HCT116 (cell line): ENCODE measurements around the gene FRMD8. TPM values are rescaled to one million over a fixed set of nuclear protein-coding genes. Genes with fewer than 3 reads are reported as not detected.

ENCODE experiments used
- ATAC-seq: fragments of 200-7000 bp; cut with Tn5 transposase; 2 replicates; pipeline ENCODE4 v1.9.1; 2020; ENCODE audit warnings: mild to moderate bottlenecking, moderate library complexity
- BruUV-seq: library from RNA; stranded (reverse); fragments of 400-500 nt; replicated peaks from 2 replicates; lab custom pipeline; 2021; lab: Mats Ljungman, UMichigan
- CTCF ChIA-PET: fragments of 300-600 bp; sonication (Branson Sonifier 250); formaldehyde crosslinking; loops from one replicate; lab custom pipeline; 2021; ENCODE audit warnings: antibody characterized with exemption; lab: Charles Lee
- POLR2A ChIA-PET: fragments of 300-600, 350-600 bp; sonication (Branson Sonifier 250); formaldehyde crosslinking; loops from one replicate; lab custom pipeline; 2021; ENCODE audit warnings: antibody characterized with exemption; lab: Charles Lee
- RAD21 ChIA-PET, 2 experiments: fragments of 300-600 bp; sonication (Branson Sonifier 250); formaldehyde crosslinking; loops; one replicate each; lab custom pipeline; 2023; ENCODE audit warnings: low total read pairs in 2 of 2; ENCODE audit not compliant: uncharacterized antibody in 2 of 2, unreplicated experiment in 2 of 2, low non-redundant PET in 1 of 2; lab: Charles Lee
- DNase-seq: peaks from one replicate; pipeline ENCODE4 v3.0.0-alpha.2; 2010; ENCODE audit warnings: low read depth, low spot score
- H2AFZ ChIP-seq: fragments of 200-600 bp; shearing (Covaris generic), sonication (generic); 2 replicates; pipeline ENCODE4 v1.6.1; 2017; ENCODE audit warnings: low read depth, mixed run types, mixed read lengths, antibody characterized with exemption, low read length; ENCODE audit not compliant: poor library complexity, severe bottlenecking
- H3K27ac ChIP-seq: 2 replicates; pipeline ENCODE4 v1.5.1; 2012; ENCODE audit warnings: low read depth, low read length
- H3K27me3 ChIP-seq: fragments of 200-600 bp; sonication (generic); 2 replicates; pipeline ENCODE4 v1.6.1; 2016; ENCODE audit warnings: mixed run types, low read length, mixed read lengths; ENCODE audit not compliant: insufficient read depth
- H3K36me3 ChIP-seq, 2 experiments: fragments of 200-500 bp in 1 of 2; fragments of 200-600 bp in 1 of 2; sonication (Bioruptor generic) in 1 of 2; sonication (generic) in 1 of 2; 2 replicates each; pipeline versions ENCODE4 v1.5.1 to v1.6.1; 2014 to 2016; ENCODE audit warnings: low read length in 2 of 2, inconsistent platforms in 1 of 2, mixed read lengths in 1 of 2, mixed run types in 1 of 2; ENCODE audit not compliant: insufficient read depth in 2 of 2, control insufficient read depth in 1 of 2
- H3K4me1 ChIP-seq, 2 experiments: fragments of 200-600 bp in 1 of 2; sonication (generic) in 1 of 2; 2 replicates each; pipeline versions ENCODE4 v1.5.1 to v1.6.1; 2012 to 2017; ENCODE audit warnings: low read length in 2 of 2, inconsistent platforms in 1 of 2, mild to moderate bottlenecking in 1 of 2, mixed read lengths in 1 of 2, mixed run types in 1 of 2, moderate library complexity in 1 of 2; ENCODE audit not compliant: insufficient read depth in 2 of 2, control insufficient read depth in 1 of 2
- H3K4me2 ChIP-seq: fragments of 200-600 bp; sonication (generic); 2 replicates; pipeline ENCODE4 v1.6.1; 2017; ENCODE audit warnings: mixed run types, low read length, mixed read lengths
- H3K4me3 ChIP-seq, 2 experiments: fragments of 200-600 bp in 1 of 2; sonication (generic) in 1 of 2; replicated peaks in 1 of 2; 2 replicates each; pipeline ENCODE4 v1.5.1; 2011 to 2016; ENCODE audit warnings: low read length in 2 of 2, control low read depth in 1 of 2, low read depth in 1 of 2, mild to moderate bottlenecking in 1 of 2, mixed read lengths in 1 of 2, mixed run types in 1 of 2
- H3K79me2 ChIP-seq: fragments of 200-600 bp; sonication (generic); 2 replicates; pipeline ENCODE4 v1.6.1; 2017; ENCODE audit warnings: mild to moderate bottlenecking, mixed run types, low read length, moderate library complexity, mixed read lengths; ENCODE audit not compliant: insufficient read depth
- H3K9ac ChIP-seq: fragments of 200-600 bp; sonication (generic); 2 replicates; pipeline ENCODE4 v1.6.1; 2016; ENCODE audit warnings: low read length, mixed read lengths
- H3K9me2 ChIP-seq: fragments of 200-600 bp; sonication (generic), shearing (Covaris generic); 2 replicates; pipeline ENCODE4 v1.6.1; 2017; ENCODE audit warnings: mixed run types, mild to moderate bottlenecking, moderate library complexity; ENCODE audit not compliant: insufficient read depth
- H3K9me3 ChIP-seq, 2 experiments: fragments of 200-500 bp in 1 of 2; fragments of 200-600 bp in 1 of 2; sonication (Bioruptor generic) in 1 of 2; sonication (generic) in 1 of 2; 2 replicates each; pipeline ENCODE4 v1.6.1; 2014 to 2017; ENCODE audit warnings: low read length in 2 of 2, mixed read lengths in 2 of 2, inconsistent platforms in 1 of 2, low read depth in 1 of 2, mild to moderate bottlenecking in 1 of 2, mixed run types in 1 of 2, moderate library complexity in 1 of 2; ENCODE audit not compliant: control insufficient read depth in 1 of 2, insufficient read depth in 1 of 2
- H4K20me1 ChIP-seq: fragments of 200-600 bp; sonication (generic), shearing (Covaris generic); 2 replicates; pipeline ENCODE4 v1.6.1; 2017; ENCODE audit warnings: mixed run types, mild to moderate bottlenecking, moderate library complexity; ENCODE audit not compliant: insufficient read depth
- CBX3 ChIP-seq: IDR thresholded peaks from 2 replicates; pipeline ENCODE4 v1.6.1; 2012; ENCODE audit warnings: low read depth
- CEBPB ChIP-seq: IDR thresholded peaks from 2 replicates; pipeline ENCODE4 v1.6.1; 2012; ENCODE audit warnings: low read depth
- EZH2 ChIP-seq: fragments of 200-600 bp; sonication (generic); IDR thresholded peaks from 2 replicates; pipeline ENCODE4 v1.6.1; 2017; ENCODE audit warnings: antibody characterized with exemption, mixed run types
- EZH2phosphoT487 ChIP-seq: fragments of 200-600 bp; IDR thresholded peaks from 2 replicates; pipeline ENCODE4 v1.6.1; 2018; ENCODE audit warnings: antibody characterized with exemption, borderline replicate concordance
- JUND ChIP-seq: IDR thresholded peaks from 2 replicates; pipeline ENCODE4 v1.6.1; 2012
- POLR2AphosphoS5 ChIP-seq: IDR thresholded peaks from 2 replicates; pipeline ENCODE4 v1.6.1; 2011; ENCODE audit warnings: mild to moderate bottlenecking, low read depth, low read length, moderate library complexity
- REST ChIP-seq: IDR thresholded peaks from 2 replicates; pipeline ENCODE4 v1.6.1; 2012; ENCODE audit warnings: low read depth
- SIN3A ChIP-seq: IDR thresholded peaks from 2 replicates; pipeline ENCODE4 v1.6.1; 2012; ENCODE audit warnings: low read depth
- ZFX ChIP-seq: fragments of 450-650 bp; IDR thresholded peaks from 2 replicates; pipeline ENCODE4 v1.6.1; 2017
- intact Hi-C: fragments of 100-400 bp; cut with micrococcal nuclease; formaldehyde crosslinking; loops from 2 replicates; pipeline ENCODE4 v1.10.0; 2022
- total RNA-seq: library from RNA; stranded (reverse); gene quantifications from one replicate; pipeline ENCODE4 v1.2.1, GENCODE V29; 2021; ENCODE audit not compliant: unreplicated experiment

FRMD8 gene
- total RNA-seq, 1 experiment from 2014 or later = 35.8 TPM

GRCh38 chr11:65440831-65441499 lies 54.5 kb downstream of the FRMD8 start (continued):
- TF ChIP-seq REST = no peak
- TF ChIP-seq CBX3 = no peak
- TF ChIP-seq SIN3A = no peak
- no peak for TF ChIP-seq POLR2AphosphoS5

GRCh38 chr11:65442842-65443331 lies 56.5 kb downstream of the FRMD8 start:
- H4K20me1 ChIP-seq = no peaks in the 10 kb centered on the region
- CTCF ChIA-PET = no interaction called here
- H3K36me3 ChIP-seq = peaks cover 0 to 1% of the 10 kb centered on the region in 2 experiments; a peak in 1 of 4 replicates
- no peak overlapping the region for H3K4me2 ChIP-seq
- H3K4me1 ChIP-seq = peaks cover 21 to 25% of the 10 kb centered on the region in 2 experiments; a peak in 3 of 4 replicates
- intact Hi-C loops = no loop called here
- 0 out of 2 replicates have a peak overlapping the region, but pooled peaks have one; percentile 42 for H3K27ac ChIP-seq
- H3K9me3 ChIP-seq = no peaks in the 10 kb centered on the region
- RAD21 ChIA-PET = no interaction called here
- BruUV-seq = no TSS peak
- ATAC-seq = no peak
- H3K79me2 ChIP-seq = peaks cover 1% of the 10 kb centered on the region; the same call in 1 of the 2 replicates
- POLR2A ChIA-PET = interaction anchor here (1.9 kb wide), 1 partner anchor 56 kb away, joined by 5 read pairs; the partner anchor contains the start of gene MALAT1
- no peaks in the 10 kb centered on the region for H3K9me2 ChIP-seq
- TF ChIP-seq EZH2 (no peak), REST (no peak), CEBPB (no peak), ZFX (no peak), JUND (no peak), POLR2AphosphoS5 (peak; percentile 22; the same call in 1 of the 2 replicates), EZH2phosphoT487 (no peak)
- H2AFZ ChIP-seq = no peak overlapping the region
- DNase-seq = no peak
- H3K9ac ChIP-seq = no peak overlapping the region
- H3K27me3 ChIP-seq = no peaks in the 10 kb centered on the region
- no peak overlapping the region for H3K4me3 ChIP-seq
